Activated naive CD8-positive, alpha-beta T cell treated with anti-CD3 and anti-CD28 coated beads, Interleukin-2, amount 10 ng/mL, durations not matched to agents 7 days and 5 days (primary cell): ENCODE data around the gene NLRP4. TPM values are rescaled to one million over a fixed set of nuclear protein-coding genes. Genes with fewer than 3 reads are reported as not detected.

Experiments used
- ATAC-seq: fragments of 150-1000 bp; cut with Tn5 transposase; one replicate; pipeline ENCODE4 v1.10.0; 2021; ENCODE audit warnings: low read depth, moderate library complexity
- POLR2A ChIA-PET: fragments of 350-600 bp; sonication (Branson Sonifier 250); formaldehyde crosslinking; loops from one replicate; lab custom pipeline; 2021; ENCODE audit warnings: antibody characterized with exemption; lab: Charles Lee
- DNase-seq: peaks from one replicate; pipeline ENCODE4 v3.0.0; 2021
- H3K27ac Mint-ChIP-seq: one replicate; pipeline ENCODE4 v1.8.0; 2022; ENCODE audit warnings: mild to moderate bottlenecking, mixed read lengths
- H3K27me3 Mint-ChIP-seq: one replicate; pipeline ENCODE4 v1.8.0; 2022; ENCODE audit warnings: mild to moderate bottlenecking, moderate library complexity, mixed read lengths
- H3K36me3 Mint-ChIP-seq: one replicate; pipeline ENCODE4 v1.8.0; 2021; ENCODE audit warnings: mild to moderate bottlenecking, mixed read lengths
- H3K4me1 Mint-ChIP-seq: one replicate; pipeline ENCODE4 v1.8.0; 2021; ENCODE audit warnings: mixed read lengths
- H3K4me3 Mint-ChIP-seq: one replicate; pipeline ENCODE4 v1.8.0; 2022; ENCODE audit warnings: mild to moderate bottlenecking, moderate library complexity, mixed read lengths
- H3K9me3 Mint-ChIP-seq: one replicate; pipeline ENCODE4 v1.8.0; 2021; ENCODE audit warnings: mixed read lengths
- total RNA-seq, 2 experiments: library from RNA; stranded (reverse); gene quantifications; one replicate each; pipeline ENCODE4 v1.2.3, GENCODE V29; 2021

Gene NLRP4
- total RNA-seq, 2 experiments from 2014 or later: not detected

- ATAC-seq (no peak), DNase-seq (no peak)
- Mint-ChIP-seq H3K36me3 (no peaks in the 10 kb centered on the region), H3K27me3 (no peaks in the 10 kb centered on the region), H3K27ac (no peak overlapping the region), H3K9me3 (peaks cover 2% of the 10 kb centered on the region), H3K4me1 (no peaks in the 10 kb centered on the region), H3K4me3 (no peak overlapping the region)
- POLR2A ChIA-PET: no interaction called here
These were observed 2.6 kb downstream of the NLRP4 start for GRCh38 chr19:55838906-55839305.

- Mint-ChIP-seq H3K9me3 (peaks cover 13% of the 10 kb centered on the region), H3K4me1 (no peaks in the 10 kb centered on the region), H3K4me3 (no peak overlapping the region), H3K36me3 (no peaks in the 10 kb centered on the region), H3K27me3 (no peaks in the 10 kb centered on the region), H3K27ac (no peak overlapping the region)
- no peak for ATAC-seq
- DNase-seq: no peak
- POLR2A ChIA-PET: no interaction called here
These were observed 18.8 kb downstream of the NLRP4 start for GRCh38 chr19:55855160-55855559.

- no peak overlapping the region for H3K4me3 Mint-ChIP-seq
- ATAC-seq: no peak
- peaks cover 9% of the 10 kb centered on the region for H3K9me3 Mint-ChIP-seq
- DNase-seq: no peak
- H3K4me1 Mint-ChIP-seq: no peaks in the 10 kb centered on the region
- POLR2A ChIA-PET: no interaction called here
- no peak overlapping the region for H3K27ac Mint-ChIP-seq
- H3K27me3 Mint-ChIP-seq: no peaks in the 10 kb centered on the region
- H3K36me3 Mint-ChIP-seq: no peaks in the 10 kb centered on the region
These were observed 20.8 kb downstream of the NLRP4 start for GRCh38 chr19:55857149-55857548.

- H3K36me3 Mint-ChIP-seq: no peaks in the 10 kb centered on the region
- H3K4me3 Mint-ChIP-seq: no peak overlapping the region
- H3K4me1 Mint-ChIP-seq: no peaks in the 10 kb centered on the region
- no peaks in the 10 kb centered on the region for H3K27me3 Mint-ChIP-seq
- no peak overlapping the region for H3K27ac Mint-ChIP-seq
- DNase-seq (no peak), ATAC-seq (no peak)
- peaks cover 7% of the 10 kb centered on the region for H3K9me3 Mint-ChIP-seq
- POLR2A ChIA-PET: no interaction called here
These were observed 21.6 kb downstream of the NLRP4 start for GRCh38 chr19:55857974-55858373.

GRCh38 chr19:55858401-55858800 lies 22.1 kb downstream of the NLRP4 start:
- peaks cover 8% of the 10 kb centered on the region for H3K9me3 Mint-ChIP-seq
- H3K4me3 Mint-ChIP-seq: no peak overlapping the region
- no peak overlapping the region for H3K27ac Mint-ChIP-seq
- DNase-seq (no peak), ATAC-seq (no peak)
- H3K4me1 Mint-ChIP-seq: no peaks in the 10 kb centered on the region
- H3K27me3 Mint-ChIP-seq: no peaks in the 10 kb centered on the region
- no peaks in the 10 kb centered on the region for H3K36me3 Mint-ChIP-seq
- POLR2A ChIA-PET: no interaction called here

- Mint-ChIP-seq H3K36me3 (no peaks in the 10 kb centered on the region), H3K27me3 (no peaks in the 10 kb centered on the region)
- POLR2A ChIA-PET: no interaction called here
These were observed 22.6 kb downstream of the NLRP4 start for GRCh38 chr19:55858969-55859368.

GRCh38 chr19:55866521-55866920 lies 30.2 kb downstream of the NLRP4 start:
- H3K4me1 Mint-ChIP-seq: no peaks in the 10 kb centered on the region
- no peak overlapping the region for H3K4me3 Mint-ChIP-seq
- DNase-seq (no peak), ATAC-seq (no peak)
- peaks cover 25% of the 10 kb centered on the region for H3K9me3 Mint-ChIP-seq
- no peaks in the 10 kb centered on the region for H3K36me3 Mint-ChIP-seq
- POLR2A ChIA-PET: no interaction called here
- H3K27ac Mint-ChIP-seq: no peak overlapping the region
- H3K27me3 Mint-ChIP-seq: peaks cover 2% of the 10 kb centered on the region

More at GRCh38 chr19:55858969-55859368, 22.6 kb downstream of the NLRP4 start:
- no peak for DNase-seq
- no peaks in the 10 kb centered on the region for H3K4me1 Mint-ChIP-seq
- H3K9me3 Mint-ChIP-seq: peaks cover 6% of the 10 kb centered on the region
- no peak overlapping the region for H3K4me3 Mint-ChIP-seq
- no peak overlapping the region for H3K27ac Mint-ChIP-seq
- no peak for ATAC-seq

- H3K27ac Mint-ChIP-seq: no peak overlapping the region
- no peaks in the 10 kb centered on the region for H3K4me1 Mint-ChIP-seq
- POLR2A ChIA-PET: no interaction called here
- no peaks in the 10 kb centered on the region for H3K36me3 Mint-ChIP-seq
- H3K27me3 Mint-ChIP-seq: peaks cover 2% of the 10 kb centered on the region
- no peak overlapping the region for H3K4me3 Mint-ChIP-seq
- DNase-seq: no peak
- H3K9me3 Mint-ChIP-seq: peaks cover 25% of the 10 kb centered on the region
- ATAC-seq: no peak
These were observed 30.8 kb downstream of the NLRP4 start for GRCh38 chr19:55867101-55867500.

GRCh38 chr19:55870736-55871135 lies 34.4 kb downstream of the NLRP4 start:
- no peak for DNase-seq
- no peak for ATAC-seq
- Mint-ChIP-seq H3K9me3 (peaks cover 14% of the 10 kb centered on the region), H3K27ac (no peak overlapping the region), H3K36me3 (no peaks in the 10 kb centered on the region), H3K27me3 (peaks cover 2% of the 10 kb centered on the region), H3K4me1 (no peaks in the 10 kb centered on the region), H3K4me3 (no peak overlapping the region)
- POLR2A ChIA-PET: no interaction called here

GRCh38 chr19:55877211-55877610 lies 40.9 kb downstream of the NLRP4 start:
- Mint-ChIP-seq H3K4me1 (no peaks in the 10 kb centered on the region), H3K27ac (no peak overlapping the region), H3K27me3 (no peaks in the 10 kb centered on the region), H3K9me3 (peaks cover 6% of the 10 kb centered on the region), H3K36me3 (no peaks in the 10 kb centered on the region), H3K4me3 (no peak overlapping the region)
- ATAC-seq (no peak), DNase-seq (no peak)
- POLR2A ChIA-PET: no interaction called here

GRCh38 chr19:55882626-55883025 lies 46.3 kb downstream of the NLRP4 start:
- H3K4me1 Mint-ChIP-seq: no peaks in the 10 kb centered on the region
- H3K4me3 Mint-ChIP-seq: no peak overlapping the region
- H3K9me3 Mint-ChIP-seq: peaks cover 5% of the 10 kb centered on the region
- ATAC-seq: no peak
- POLR2A ChIA-PET: no interaction called here
- H3K36me3 Mint-ChIP-seq: no peaks in the 10 kb centered on the region
- peaks cover 3% of the 10 kb centered on the region for H3K27me3 Mint-ChIP-seq
- no peak for DNase-seq
- H3K27ac Mint-ChIP-seq: no peak overlapping the region

GRCh38 chr19:55898911-55899310 lies 62.6 kb downstream of the NLRP4 start:
- H3K4me1 Mint-ChIP-seq: no peaks in the 10 kb centered on the region
- H3K4me3 Mint-ChIP-seq: no peak overlapping the region
- ATAC-seq (no peak), DNase-seq (no peak)
- POLR2A ChIA-PET: no interaction called here
- H3K36me3 Mint-ChIP-seq: no peaks in the 10 kb centered on the region
- no peaks in the 10 kb centered on the region for H3K27me3 Mint-ChIP-seq
- peaks cover 8% of the 10 kb centered on the region for H3K9me3 Mint-ChIP-seq
- no peak overlapping the region for H3K27ac Mint-ChIP-seq

- Mint-ChIP-seq H3K27me3 (no peaks in the 10 kb centered on the region), H3K4me1 (no peaks in the 10 kb centered on the region), H3K36me3 (no peaks in the 10 kb centered on the region), H3K27ac (no peak overlapping the region), H3K9me3 (peaks cover 9% of the 10 kb centered on the region), H3K4me3 (no peak overlapping the region)
- no peak for DNase-seq
- POLR2A ChIA-PET: no interaction called here
- no peak for ATAC-seq
These were observed 65.2 kb downstream of the NLRP4 start for GRCh38 chr19:55901369-55902079.

- no peak overlapping the region for H3K4me3 Mint-ChIP-seq
- peaks cover 9% of the 10 kb centered on the region for H3K9me3 Mint-ChIP-seq
- no peak overlapping the region for H3K27ac Mint-ChIP-seq
- H3K36me3 Mint-ChIP-seq: no peaks in the 10 kb centered on the region
- H3K4me1 Mint-ChIP-seq: no peaks in the 10 kb centered on the region
- POLR2A ChIA-PET: no interaction called here
- no peaks in the 10 kb centered on the region for H3K27me3 Mint-ChIP-seq
- ATAC-seq (no peak), DNase-seq (no peak)
These were observed 65.9 kb downstream of the NLRP4 start for GRCh38 chr19:55902080-55902751.
